Measurements from ENCODE around the gene PTPRN2. TPM values are rescaled to one million over a fixed set of nuclear protein-coding genes. Genes with fewer than 3 reads are reported as not detected.

Gene PTPRN2
- total and polyA plus RNA-seq, 2 of the 13 experiments (the other 11 are each of a cell fraction or from before 2014, with no cell fraction given), result 2.5 to 24.2 TPM

GRCh38 chr7:158500651-158501052 is 87.0 kb downstream of the PTPRN2 start (continued):
- TF ChIP-seq, protein P1, sequence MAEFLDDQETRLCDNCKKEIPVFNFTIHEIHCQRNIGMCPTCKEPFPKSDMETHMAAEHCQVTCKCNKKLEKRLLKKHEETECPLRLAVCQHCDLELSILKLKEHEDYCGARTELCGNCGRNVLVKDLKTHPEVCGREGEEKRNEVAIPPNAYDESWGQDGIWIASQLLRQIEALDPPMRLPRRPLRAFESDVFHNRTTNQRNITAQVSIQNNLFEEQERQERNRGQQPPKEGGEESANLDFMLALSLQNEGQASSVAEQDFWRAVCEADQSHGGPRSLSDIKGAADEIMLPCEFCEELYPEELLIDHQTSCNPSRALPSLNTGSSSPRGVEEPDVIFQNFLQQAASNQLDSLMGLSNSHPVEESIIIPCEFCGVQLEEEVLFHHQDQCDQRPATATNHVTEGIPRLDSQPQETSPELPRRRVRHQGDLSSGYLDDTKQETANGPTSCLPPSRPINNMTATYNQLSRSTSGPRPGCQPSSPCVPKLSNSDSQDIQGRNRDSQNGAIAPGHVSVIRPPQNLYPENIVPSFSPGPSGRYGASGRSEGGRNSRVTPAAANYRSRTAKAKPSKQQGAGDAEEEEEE (CRISPR knock-in tag; IDR thresholded peaks at IDR 0.05; ENCODE audit: borderline replicate concordance), result no peak
- TF ChIP-seq ZBTB33 (CRISPR knock-in tag; IDR thresholded peaks at IDR 0.05) (peak; percentile 97), TFAP4 (IDR thresholded peaks at IDR 0.05; ENCODE audit: borderline replicate concordance, low read depth) (no peak), HMGXB3 (CRISPR knock-in tag; IDR thresholded peaks at IDR 0.05; ENCODE audit: borderline replicate concordance) (no peak), POGZ (CRISPR knock-in tag; IDR thresholded peaks at IDR 0.05) (peak; percentile 64; the same call in 1 of the 2 replicates), ZMAT3 (CRISPR knock-in tag; conservative IDR thresholded peaks at IDR 0.05) (no peak), GABPA (IDR thresholded peaks at IDR 0.05; ENCODE audit: low read depth, low read length) (no peak), GABPA (CRISPR knock-in tag; IDR thresholded peaks at IDR 0.05; ENCODE audit: low read depth) (no peak), ZBTB8A (CRISPR knock-in tag; IDR thresholded peaks at IDR 0.05; ENCODE audit: borderline replicate concordance, low read depth) (no peak), MTF2 (CRISPR knock-in tag; IDR thresholded peaks at IDR 0.05; ENCODE audit: borderline replicate concordance) (no peak), MAX (IDR thresholded peaks at IDR 0.05) (peak; percentile 54; the same call in 1 of the 2 replicates), MATR3 (CRISPR knock-in tag; IDR thresholded peaks at IDR 0.05) (no peak), RXRA (CRISPR knock-in tag; IDR thresholded peaks at IDR 0.05) (0 out of 2 replicates have a peak, but pooled peaks have one; percentile 15)
